Measurements from ENCODE around the gene SPINT2. TPM values are rescaled to one million over a fixed set of nuclear protein-coding genes. Genes with fewer than 3 reads are reported as not detected.

SPINT2 gene
- total and polyA plus RNA-seq, 2 donors (not counting 1 experiment from before 2014, with no cell fraction given), result 50.0 to 70.0 TPM

DNA sequence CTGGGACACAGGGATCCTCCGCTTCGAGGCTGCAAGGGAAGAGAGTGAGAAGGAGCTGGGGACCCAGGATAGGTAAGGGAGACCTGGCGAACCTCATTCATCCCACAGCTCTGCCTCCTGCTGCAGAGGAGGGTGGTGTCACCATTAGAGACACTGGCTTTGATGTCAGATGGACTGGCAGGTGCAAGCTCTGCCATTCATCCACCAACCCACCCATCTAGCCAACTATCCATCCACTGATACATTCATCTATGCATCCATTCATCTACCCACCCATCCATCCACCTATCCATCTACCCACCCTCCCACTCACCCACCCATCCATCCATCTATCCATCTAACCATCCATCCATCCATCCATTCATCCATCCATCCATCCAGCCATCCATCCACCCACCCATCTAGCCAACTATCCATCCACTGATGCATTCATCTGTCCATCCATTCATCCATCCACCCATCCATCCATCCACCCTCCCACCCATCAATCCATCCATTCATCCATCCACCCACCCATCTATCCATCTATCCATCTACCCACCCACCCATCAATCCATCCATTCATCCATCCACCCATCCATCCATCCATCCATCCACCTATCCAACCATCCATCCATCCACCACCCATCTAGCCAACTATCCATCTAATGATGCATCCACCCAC is 45.4 kb downstream of the SPINT2 start:
- H3K9me3 Mint-ChIP-seq (ENCODE audit: insufficient read depth), result no peaks in the 10 kb centered on the region

More for the DNA sequence above, 45.4 kb downstream of the SPINT2 start:
- no peak overlapping the region for H3K4me3 Mint-ChIP-seq
- Histone ChIP-seq H3K4me2 (replicated peaks; ENCODE audit: low read depth, low read length, poor library complexity, severe bottlenecking) (no peak overlapping the region), H3K27ac (ENCODE audit: low read length in 2 of 2) (no peak overlapping the region), H3K36me3 (replicated peaks in 1 of 2; ENCODE audit: control extremely low read depth in 1 of 2, control insufficient read depth in 1 of 2, extremely low read depth in 1 of 2, insufficient read depth in 2 of 2, low read length in 1 of 2) (peaks cover 0 to 16% of the 10 kb centered on the region in 2 experiments), H3K9me3 (ENCODE audit: control extremely low read depth in 1 of 3, control insufficient read depth in 2 of 3, insufficient read depth in 1 of 3, low read length in 2 of 3) (no peaks in the 10 kb centered on the region), H3K79me2 (ENCODE audit: control insufficient read depth, insufficient read depth, low read length) (no peaks in the 10 kb centered on the region), H3K27me3 (replicated peaks in 1 of 4; ENCODE audit: control extremely low read depth in 1 of 4, control insufficient read depth in 3 of 4, insufficient read depth in 4 of 4, low read length in 3 of 4) (no peaks in the 10 kb centered on the region), H4K20me1 (ENCODE audit: control insufficient read depth, insufficient read depth, low read length, poor library complexity, severe bottlenecking) (no peaks in the 10 kb centered on the region), H3K4me1 (ENCODE audit: control insufficient read depth in 2 of 2, insufficient read depth in 2 of 2, low read length in 2 of 2) (peaks cover 0 to 5% of the 10 kb centered on the region in 2 donors), H2AFZ (ENCODE audit: insufficient read depth, low read depth, low read length, poor library complexity, severe bottlenecking) (no peak overlapping the region), H3K9ac (ENCODE audit: low read length) (no peak overlapping the region), H3K4me3 (ENCODE audit: control extremely low read depth in 1 of 5, extremely low read depth in 1 of 5, insufficient read depth in 1 of 5, low read depth in 2 of 5, low read length in 4 of 5) (no peak overlapping the region)
- WGBS (ENCODE audit: insufficient coverage), result 100% methylated on average over 2 of the region's 3 CpGs
- ChIA-PET POLR2A (interaction anchor here (0.6 kb wide), 1 partner anchor 577 kb away, joined by 5 read pairs; no protein-coding TSS in a partner anchor), CTCF (no interaction called here)
- H3K27ac Mint-ChIP-seq, result no peak overlapping the region
- H3K27me3 Mint-ChIP-seq, result no peaks in the 10 kb centered on the region
- no peak for DNase-seq
- TF ChIP-seq EZH2 (IDR thresholded peaks at IDR 0.05; ENCODE audit: borderline replicate concordance, insufficient read depth, low read depth, low read length, poor library complexity, severe bottlenecking) (no peak), CTCF (IDR thresholded peaks at IDR 0.05) (no peak)
- H3K4me1 Mint-ChIP-seq, result peaks cover 14% of the 10 kb centered on the region
- ATAC-seq (ENCODE audit: low read depth), result no peak
- intact Hi-C loops (cut with micrococcal nuclease), result no loop called here

Data from B cell (primary cell).